HG03045 (cell line): ENCODE data around the gene CEP112.
"Not testable (repeated sequence)": the region's sequence is repeated elsewhere in the genome, so short reads cannot be mapped to it uniquely, and the experiment has no call there.

ENCODE experiments used
- ATAC-seq: cut with Tn5 transposase; IDR thresholded peaks from one replicate; pipeline ENCODE4 v1.9.1; 2021; ENCODE audit warnings: mild to moderate bottlenecking, moderate library complexity; ENCODE audit not compliant: unreplicated experiment

CEP112 gene

GRCh38 chr17:66087073-66087472, 104.9 kb downstream of the CEP112 start:
- ATAC-seq, result no peak

GRCh38 chr17:66085221-66085620, 106.7 kb downstream of the CEP112 start:
- ATAC-seq, result no peak

- not testable (repeated sequence) for ATAC-seq
Measured at GRCh38 chr17:66080670-66081069, 111.3 kb downstream of the CEP112 start.

- ATAC-seq, result no peak
Measured at GRCh38 chr17:66076546-66077190, 115.3 kb downstream of the CEP112 start.

- ATAC-seq, result no peak
Measured at GRCh38 chr17:66073384-66073783, 118.5 kb downstream of the CEP112 start.

GRCh38 chr17:66063686-66064085, 128.2 kb downstream of the CEP112 start:
- ATAC-seq, result no peak

- ATAC-seq, result no peak
Measured at GRCh38 chr17:66056148-66056547, 135.8 kb downstream of the CEP112 start.

- no peak for ATAC-seq
Measured at GRCh38 chr17:66054242-66054641, 137.7 kb downstream of the CEP112 start.

GRCh38 chr17:66044083-66044482, 147.8 kb downstream of the CEP112 start:
- no peak for ATAC-seq

- no peak for ATAC-seq
Measured at GRCh38 chr17:66043419-66043818, 148.5 kb downstream of the CEP112 start.

GRCh38 chr17:66040402-66040801, 151.5 kb downstream of the CEP112 start:
- ATAC-seq, result no peak

GRCh38 chr17:66038125-66038524, 153.8 kb downstream of the CEP112 start:
- ATAC-seq, result no peak

GRCh38 chr17:66037221-66037620, 154.7 kb downstream of the CEP112 start:
- no peak for ATAC-seq

- ATAC-seq, result peak; percentile 82
Measured at GRCh38 chr17:66032082-66032712, 159.7 kb downstream of the CEP112 start.

- ATAC-seq, result no peak
Measured at GRCh38 chr17:66025551-66025950, 166.4 kb downstream of the CEP112 start.

GRCh38 chr17:66021757-66022156, 170.2 kb downstream of the CEP112 start:
- no peak for ATAC-seq

- no peak for ATAC-seq
Measured at GRCh38 chr17:66018786-66019185, 173.1 kb downstream of the CEP112 start.

- no peak for ATAC-seq
Measured at GRCh38 chr17:66016231-66016630, 175.7 kb downstream of the CEP112 start.

- ATAC-seq, result no peak
Measured at GRCh38 chr17:66008680-66009079, 183.3 kb downstream of the CEP112 start.

GRCh38 chr17:66006654-66007053, 185.3 kb downstream of the CEP112 start:
- no peak for ATAC-seq

GRCh38 chr17:66002812-66003211, 189.1 kb downstream of the CEP112 start:
- ATAC-seq, result no peak

- ATAC-seq, result no peak
Measured at GRCh38 chr17:66002063-66002585, 189.8 kb downstream of the CEP112 start.
